HL-60/S4 treated with retinoic acid at 250 ng/mL for 4 days and 3 days (cell line): ENCODE measurements around the gene KLHDC8A.

ENCODE experiments used
- in situ Hi-C: fragments of 300-500 bp; cut with MboI; formaldehyde crosslinking; loops from 2 replicates; pipeline ENCODE4 v1.7.0; 2022; ENCODE audit warnings: low sequenced_read_pairs

The KLHDC8A gene

DNA sequence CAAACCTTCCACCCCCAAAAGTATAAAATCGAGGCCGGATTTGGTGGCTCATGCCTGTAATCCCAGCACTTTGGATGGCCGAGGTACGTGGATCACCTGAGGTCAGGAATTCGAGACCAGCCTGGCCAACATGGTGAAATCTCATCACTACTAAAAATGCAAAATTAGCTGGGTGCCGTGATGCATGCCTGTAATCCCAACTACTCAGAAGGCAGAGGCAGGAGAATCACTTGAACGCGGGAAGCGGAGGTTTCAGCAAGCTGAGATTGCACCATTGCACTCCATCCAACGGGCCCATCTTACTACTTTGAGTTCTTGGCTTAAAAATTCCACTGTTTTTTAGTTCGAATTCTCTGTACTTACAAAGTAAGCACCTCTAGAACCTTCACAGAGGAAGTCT lies 11.0 kb downstream of the KLHDC8A start:
- in situ Hi-C loops = no loop called here

DNA sequence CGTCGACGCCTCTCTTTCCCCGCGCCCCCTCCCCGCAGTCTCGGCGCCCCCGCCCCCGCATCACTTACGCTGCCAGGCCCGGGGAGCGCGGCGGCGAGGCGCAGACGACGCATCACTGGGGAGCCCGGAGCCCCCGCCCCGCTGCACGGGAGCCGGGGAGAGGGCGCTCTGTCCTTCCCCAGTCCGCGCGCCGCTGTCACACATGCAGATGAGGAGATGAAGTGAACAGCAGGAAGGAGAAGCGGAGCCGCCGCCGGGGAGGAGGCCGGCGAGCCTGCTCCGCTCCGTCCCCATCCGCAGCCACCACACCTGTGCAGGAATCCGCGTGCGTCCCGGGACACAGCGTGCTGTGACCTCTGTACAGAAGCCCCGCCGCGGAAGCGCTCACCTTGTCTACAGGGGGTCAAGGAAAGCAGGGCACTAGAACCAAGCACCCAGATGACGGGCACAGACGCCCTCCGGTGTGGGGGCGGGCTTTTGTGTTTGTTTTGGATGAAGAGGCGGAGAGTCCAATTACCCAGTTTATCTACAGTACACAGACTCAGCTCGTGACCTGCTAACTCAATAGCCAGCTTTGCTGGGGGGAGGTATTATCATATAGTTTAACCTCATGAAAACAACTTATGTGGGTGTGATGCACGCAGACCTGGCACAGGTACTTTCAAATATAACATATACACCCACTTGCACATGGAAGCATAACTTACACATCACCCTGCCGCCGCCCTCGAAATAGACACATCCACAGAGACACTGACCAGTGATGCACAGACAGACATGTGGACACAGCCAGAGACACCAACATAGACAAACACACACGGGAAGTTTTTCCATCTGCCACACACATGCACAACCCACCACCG lies 12.4 kb downstream of the KLHDC8A start:
- in situ Hi-C loops = no loop called here

DNA sequence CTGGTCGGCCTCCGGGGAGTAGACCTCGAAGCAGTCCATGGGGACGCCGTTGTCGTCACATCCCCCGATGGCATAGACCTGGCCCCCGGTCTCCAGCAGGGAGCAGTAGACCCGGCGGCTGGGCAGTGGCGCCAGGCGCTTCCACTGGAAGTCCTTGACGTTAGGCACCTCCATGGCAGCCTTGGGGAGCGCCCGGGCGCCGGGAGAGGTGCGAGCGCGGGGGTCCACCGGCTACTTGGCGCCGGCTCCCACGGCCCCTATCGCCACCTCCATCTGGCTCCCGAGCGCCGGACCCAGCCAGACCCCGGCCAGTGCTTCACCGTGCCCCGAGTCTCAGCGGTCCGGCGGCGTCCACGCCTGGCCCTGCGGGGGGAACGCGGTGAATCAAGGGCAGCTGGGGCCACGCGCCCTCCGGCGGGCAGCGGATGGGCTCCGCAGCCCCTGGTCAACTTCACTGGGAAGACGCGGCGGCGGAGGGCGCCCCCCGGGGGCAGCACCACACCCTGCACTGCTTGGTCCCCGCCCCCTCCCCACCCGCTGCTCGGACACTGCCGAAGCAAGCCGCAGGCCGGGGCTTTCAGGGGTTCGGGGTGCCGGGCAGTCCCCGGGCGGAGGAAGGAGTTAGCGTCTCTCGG lies 13.2 kb downstream of the KLHDC8A start:
- in situ Hi-C loops = no loop called here

DNA sequence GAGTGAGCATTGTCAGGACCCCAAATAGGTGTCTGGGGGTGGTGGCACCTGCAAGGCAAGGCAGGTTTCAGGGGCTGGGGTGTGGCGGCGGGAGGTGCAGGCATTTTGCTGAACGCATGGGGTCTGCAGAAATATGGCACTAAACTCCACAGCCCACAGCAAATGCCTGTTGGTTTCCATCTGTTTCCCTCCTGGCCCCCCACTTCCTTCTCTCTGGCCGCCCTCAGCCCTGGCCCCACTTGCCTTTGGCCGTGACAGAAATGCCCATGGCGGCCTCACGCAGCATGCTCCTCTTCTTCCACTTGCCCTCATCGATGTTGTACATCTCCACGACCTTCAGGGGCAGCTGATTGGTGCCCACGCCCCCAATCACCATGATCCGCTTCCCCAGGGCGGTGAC lies 13.7 kb downstream of the KLHDC8A start:
- in situ Hi-C loops = no loop called here

DNA sequence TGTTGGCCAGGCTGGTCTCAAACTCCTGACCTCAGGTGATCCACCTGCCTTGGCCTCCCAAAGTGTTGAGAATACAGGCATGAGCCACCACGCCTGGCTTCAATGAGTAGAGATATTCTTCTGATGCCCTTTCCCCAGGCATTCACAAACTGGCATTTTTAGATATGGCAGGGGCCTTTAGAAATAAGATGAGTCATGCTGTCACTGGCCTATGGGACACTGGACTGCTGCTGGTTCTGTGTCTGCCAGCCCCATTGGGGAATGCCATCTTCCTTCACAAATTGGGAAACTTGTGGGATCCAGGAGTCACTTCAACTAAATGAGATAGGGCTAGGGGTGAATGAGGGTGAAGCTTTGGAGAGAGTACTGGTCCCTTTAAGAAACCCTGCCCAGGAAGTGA lies 16.0 kb downstream of the KLHDC8A start:
- in situ Hi-C loops = no loop called here

DNA sequence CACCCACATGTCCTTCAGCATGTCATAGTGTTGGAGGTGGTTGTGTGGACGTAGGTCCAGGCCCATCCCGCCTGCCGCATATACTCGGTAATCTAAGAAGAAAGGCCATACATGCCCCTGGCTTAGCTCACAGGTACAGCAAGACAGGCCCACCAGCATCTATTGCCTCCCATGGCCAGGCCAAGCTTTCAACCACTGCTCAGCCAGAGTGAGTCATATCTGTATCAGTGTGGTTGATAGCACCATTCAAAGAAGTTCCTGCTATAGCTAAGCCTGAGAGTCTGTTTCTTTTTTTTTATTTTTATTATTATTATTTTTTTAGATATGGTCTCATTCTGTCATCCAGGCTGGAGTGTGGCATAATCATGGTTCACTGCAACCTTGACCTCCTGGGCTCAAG lies 17.0 kb downstream of the KLHDC8A start:
- in situ Hi-C loops = no loop called here

DNA sequence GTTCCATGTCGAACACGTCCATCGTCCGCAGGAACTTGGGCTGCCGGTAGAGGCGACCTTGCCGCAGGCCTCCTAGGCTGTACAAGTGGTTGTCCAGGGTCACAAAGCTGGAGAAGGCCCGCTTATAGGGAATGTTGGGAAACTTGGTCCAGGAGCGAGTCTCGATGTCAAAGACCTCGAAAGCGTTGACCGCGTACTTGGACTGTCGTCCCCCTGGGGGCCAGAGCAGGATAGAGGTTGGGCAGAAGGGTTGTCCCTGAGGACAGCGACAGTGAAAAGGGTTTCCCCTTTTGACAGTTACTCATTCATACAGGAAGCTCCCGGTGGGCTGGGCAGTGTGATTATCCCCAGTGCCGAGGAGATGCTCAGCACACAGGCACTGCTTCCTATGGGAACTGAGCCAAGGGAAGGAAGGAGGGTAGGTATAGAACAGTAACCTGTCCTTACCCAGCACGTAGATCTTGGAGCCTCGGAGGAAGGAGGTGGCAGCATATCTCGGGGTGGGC lies 17.5 kb downstream of the KLHDC8A start:
- in situ Hi-C loops = no loop called here

DNA sequence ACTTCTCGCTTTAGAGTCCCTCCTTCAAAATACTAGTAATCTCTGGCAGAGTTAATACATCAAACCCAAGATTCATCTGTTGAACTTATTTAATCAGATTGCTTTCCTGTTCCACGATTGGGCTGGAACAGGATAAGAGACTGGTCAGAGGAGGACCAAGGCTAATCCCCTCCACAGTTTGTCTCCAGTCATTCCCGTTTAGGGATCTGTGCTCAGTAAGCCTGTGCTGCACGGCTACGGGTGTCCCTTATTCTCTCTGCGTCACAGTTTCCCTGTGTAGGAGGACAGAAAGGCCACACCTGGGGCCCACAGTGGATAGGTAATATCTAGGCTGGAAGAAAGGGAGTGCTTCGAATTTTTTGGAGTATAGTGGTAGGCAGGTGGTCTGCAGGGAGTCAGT lies 18.7 kb downstream of the KLHDC8A start:
- in situ Hi-C loops = no loop called here

DNA sequence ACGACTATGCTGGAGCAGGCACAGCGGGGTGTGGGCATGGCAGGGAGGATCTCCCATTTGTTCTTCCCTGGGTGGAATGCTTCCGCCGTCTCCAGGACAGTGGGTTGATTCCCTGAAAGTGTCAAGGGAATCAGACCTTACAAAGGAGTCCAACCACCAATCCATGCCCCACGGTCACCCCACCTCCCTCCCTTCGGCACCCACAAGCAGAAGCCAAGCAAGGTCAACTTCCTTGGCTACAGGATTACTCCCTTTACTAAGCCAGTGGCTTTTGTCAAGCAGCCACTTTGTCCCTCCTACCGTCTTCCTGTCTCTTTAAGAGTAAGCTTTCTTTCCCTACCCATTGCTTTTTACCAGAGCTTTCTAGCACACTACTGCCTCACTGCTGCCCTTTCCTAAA lies 19.2 kb downstream of the KLHDC8A start:
- in situ Hi-C loops = no loop called here

DNA sequence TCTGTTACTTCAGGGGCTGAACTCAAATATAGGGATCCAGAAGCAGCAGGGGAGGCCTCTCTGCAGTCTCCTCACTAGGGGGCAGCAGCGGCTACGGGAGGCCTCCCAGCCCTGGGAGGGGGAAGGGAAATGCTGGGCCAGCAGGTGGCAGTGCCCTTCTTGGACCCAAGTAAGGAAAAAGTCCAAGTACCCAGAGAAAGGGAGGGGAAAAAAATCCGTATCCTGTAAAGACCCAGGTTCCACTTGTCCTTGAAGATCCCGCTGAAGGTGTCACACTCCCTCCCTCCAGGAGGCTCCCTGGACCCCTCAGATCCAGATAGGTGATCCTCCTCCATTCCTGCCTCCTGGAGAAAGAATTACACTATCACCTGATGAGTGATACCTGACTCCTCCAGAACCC lies 21.0 kb downstream of the KLHDC8A start:
- in situ Hi-C loops = no loop called here

DNA sequence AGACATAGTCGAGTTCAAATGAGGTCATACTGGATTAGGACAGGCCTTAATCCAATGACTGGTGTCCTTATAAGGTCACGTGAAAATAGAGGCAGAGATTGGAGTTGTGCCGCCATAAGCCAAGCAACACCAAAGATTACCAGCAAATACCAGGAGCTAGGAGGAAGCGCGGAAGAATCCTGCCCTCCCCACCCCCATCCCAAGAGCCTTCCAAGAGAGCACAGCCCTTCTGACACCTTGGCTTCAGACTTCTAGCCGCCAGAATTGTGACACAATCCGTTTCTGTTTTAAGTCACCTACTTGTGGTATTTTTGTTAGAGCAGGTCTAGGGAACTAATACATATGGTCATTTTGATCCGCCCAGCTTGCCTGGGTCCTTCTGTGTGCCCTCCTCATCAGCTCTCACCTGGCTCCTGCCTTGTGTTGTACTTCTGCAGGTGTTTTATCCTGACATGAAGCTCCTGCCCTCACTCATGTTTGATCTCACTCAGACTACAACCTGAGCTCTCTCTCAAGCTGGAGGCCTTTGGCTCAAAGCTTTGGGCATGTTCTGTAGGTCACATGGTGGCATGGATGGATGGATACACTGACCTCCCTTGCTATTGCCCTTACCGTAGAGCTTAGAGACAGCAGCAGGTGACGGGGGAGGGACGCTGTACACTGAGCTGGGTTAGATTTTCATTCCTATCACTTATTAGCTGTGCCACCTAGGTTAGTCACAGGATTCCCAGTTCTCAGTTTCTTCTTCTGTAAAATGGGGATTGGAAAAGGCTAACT lies 24.5 kb downstream of the KLHDC8A start:
- in situ Hi-C loops = no loop called here

DNA sequence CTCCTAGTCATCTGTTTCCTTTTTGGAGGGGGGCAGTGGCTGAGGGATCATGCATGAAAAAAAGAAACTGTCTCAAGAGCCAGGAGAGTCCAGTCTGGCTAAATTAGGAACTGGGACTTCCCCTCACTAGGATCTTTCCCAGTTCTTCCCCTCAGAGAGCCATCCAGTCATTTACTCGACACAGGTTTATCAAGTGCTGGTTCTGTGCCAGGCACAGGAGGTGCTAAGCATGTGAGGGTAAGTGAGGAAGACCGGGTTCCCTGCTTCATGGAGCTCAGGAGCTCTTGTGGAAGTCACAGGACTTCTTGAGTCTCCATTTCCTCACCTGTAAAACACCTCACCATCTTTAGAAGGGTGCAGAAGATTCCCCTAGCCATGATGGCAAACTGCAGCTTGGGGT lies 26.6 kb downstream of the KLHDC8A start:
- in situ Hi-C loops = no loop called here

DNA sequence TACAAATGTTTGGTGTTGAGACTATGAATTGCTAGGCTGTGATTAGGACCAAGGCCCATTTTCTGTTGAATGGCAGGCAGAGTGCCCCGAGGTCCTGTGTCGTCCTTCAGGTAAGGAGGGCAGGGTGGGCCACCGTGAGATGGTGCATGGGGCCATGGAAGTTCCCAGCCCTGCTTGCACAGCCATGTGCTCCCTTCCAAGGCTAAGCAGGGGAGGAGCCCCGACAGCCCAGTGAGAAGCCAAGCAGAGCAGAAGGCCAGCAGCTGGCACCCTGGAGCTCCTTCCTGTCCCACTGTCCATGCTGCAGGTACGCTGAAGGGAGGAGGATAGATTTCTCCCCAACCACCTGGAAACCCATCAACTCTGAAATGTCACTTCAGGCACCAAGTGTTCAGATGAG lies 27.0 kb downstream of the KLHDC8A start:
- in situ Hi-C loops = no loop called here

DNA sequence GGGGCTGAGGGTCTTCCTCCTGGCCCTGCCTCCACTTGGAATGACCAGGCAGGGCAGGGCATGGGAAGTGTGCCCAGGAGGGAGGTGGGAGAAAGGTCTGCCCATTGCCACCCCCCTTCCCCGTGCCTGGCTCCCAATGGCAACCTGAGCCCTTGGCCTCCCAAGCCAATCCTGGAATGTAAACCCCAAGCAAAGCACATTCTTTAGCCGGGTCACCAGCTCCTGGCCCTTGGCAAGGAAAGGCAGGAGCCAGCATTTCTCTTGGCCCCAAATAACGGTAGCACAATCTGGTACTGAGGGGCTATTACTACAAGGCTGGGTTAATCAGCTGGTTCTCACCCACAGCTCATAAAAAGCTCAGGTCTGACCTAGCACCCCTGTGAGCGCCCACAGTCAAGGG lies 28.2 kb downstream of the KLHDC8A start:
- in situ Hi-C loops = no loop called here

DNA sequence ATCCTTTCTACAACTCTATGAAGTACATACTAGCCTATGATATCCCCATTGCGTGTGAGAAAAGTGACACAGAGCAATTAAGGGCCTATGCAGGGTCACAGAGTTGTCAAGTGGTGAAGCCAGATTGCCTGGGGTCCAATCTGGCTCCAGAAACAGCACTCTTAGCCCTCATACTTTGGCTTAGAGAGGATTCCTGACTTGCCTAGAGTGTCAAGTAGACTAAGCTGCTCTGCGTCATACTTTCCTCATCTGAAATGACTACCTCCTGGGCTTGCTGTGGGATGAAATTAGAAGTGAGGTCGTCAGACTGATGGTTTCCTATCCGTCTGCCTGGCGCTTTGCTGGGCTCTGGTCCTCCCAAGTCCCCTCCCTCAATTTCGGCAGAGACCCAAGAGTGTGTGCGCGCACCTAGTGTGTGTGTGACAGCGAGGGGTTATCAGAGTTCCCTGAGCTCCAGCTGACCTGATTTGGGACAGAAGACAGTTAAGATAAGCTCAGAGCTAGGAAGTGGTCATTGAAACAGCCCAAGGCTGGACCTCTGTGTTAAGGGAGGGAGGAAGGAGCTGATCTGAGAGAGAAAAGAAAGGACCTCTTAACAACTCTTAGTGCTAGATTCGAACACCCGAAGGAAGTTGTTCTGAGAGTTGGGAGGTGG lies 29.8 kb downstream of the KLHDC8A start:
- in situ Hi-C loops = no loop called here

DNA sequence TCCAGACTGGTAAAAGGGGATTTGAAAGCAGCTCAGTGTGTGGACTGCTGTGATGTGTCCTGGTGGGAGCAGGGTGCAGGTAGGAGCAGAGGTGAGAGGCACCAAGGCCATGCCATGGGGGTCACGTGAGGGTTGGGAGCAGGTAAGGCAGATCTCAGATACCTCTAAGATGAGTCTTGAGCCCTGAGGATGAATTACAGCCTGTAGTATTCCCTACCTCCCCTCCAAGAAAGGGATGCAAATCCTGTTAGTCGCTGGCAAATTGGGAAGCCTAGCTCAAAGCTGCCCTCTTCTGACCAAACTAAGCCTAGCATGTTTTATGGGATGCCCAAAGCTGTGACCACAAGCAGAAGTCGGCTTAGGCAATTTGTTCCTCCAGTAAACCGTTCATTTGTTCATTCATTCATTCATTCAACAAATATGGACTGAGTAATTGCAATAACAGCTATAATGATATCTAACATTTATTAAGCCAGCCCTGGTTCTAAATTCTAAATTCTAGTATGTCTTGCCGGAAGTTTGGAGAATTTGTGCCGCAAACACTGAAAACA lies 31.3 kb downstream of the KLHDC8A start:
- in situ Hi-C loops = no loop called here

DNA sequence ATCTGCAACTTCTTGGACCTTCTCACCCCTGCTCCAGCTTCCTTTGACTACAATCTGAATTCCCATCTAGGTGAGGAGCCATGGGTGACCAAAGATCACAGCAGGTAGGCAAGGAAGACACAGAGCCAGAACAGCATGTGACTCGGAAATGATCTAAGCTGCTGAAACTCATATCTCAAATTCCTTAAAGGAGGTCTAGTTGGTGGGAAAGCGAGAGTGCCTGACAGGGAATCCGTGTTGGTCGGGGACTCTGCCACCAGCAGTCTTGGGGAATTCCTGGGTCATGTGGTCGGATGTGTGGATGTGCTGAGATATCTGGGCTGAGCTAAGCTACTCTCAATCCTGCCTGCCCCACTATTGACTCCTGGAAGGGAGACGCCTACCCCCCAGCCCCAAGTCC lies 31.9 kb downstream of the KLHDC8A start:
- in situ Hi-C loops = loop anchor here (5.0 kb wide), 1 partner anchor 37 kb away; no protein-coding TSS in a partner anchor

DNA sequence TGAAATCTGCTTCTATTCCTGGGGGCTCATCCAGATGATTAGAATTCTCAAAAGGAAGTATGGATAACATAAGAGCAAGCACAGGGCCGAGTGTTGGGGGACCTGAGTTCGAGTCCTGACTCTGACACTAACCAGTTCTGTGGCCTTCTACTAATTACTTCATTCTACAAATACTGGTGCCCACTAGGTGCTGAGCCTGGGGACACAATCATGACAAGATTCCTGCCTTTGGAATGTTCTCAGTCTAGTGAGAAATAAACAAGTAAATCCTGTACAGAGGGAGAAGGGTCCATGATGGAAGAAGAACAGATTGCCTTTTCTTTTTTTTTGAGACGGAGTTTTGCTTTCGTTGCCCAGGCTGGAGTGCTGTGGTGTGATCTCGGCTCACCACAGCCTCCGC lies 32.9 kb downstream of the KLHDC8A start:
- in situ Hi-C loops = loop anchor here (5.0 kb wide), 1 partner anchor 36 kb away; no protein-coding TSS in a partner anchor

DNA sequence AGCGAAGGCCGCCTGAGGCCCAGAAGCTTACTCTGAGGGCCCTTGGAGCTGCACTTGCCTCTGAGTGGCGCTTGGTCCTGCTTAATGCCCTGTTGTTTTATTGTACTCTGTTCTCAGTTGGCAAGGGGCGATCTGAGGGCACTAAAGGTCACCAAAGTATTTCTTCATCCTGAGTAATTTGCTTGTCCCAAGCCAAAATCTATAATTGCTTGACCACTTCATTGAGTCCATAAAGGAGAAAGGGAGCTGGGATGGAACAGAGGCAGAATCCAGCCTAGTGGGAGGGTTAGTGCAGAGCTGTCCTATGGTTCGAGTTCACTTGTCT lies 34.8 kb downstream of the KLHDC8A start:
- in situ Hi-C loops = loop anchor here (5.0 kb wide), 1 partner anchor 35 kb away; no protein-coding TSS in a partner anchor

DNA sequence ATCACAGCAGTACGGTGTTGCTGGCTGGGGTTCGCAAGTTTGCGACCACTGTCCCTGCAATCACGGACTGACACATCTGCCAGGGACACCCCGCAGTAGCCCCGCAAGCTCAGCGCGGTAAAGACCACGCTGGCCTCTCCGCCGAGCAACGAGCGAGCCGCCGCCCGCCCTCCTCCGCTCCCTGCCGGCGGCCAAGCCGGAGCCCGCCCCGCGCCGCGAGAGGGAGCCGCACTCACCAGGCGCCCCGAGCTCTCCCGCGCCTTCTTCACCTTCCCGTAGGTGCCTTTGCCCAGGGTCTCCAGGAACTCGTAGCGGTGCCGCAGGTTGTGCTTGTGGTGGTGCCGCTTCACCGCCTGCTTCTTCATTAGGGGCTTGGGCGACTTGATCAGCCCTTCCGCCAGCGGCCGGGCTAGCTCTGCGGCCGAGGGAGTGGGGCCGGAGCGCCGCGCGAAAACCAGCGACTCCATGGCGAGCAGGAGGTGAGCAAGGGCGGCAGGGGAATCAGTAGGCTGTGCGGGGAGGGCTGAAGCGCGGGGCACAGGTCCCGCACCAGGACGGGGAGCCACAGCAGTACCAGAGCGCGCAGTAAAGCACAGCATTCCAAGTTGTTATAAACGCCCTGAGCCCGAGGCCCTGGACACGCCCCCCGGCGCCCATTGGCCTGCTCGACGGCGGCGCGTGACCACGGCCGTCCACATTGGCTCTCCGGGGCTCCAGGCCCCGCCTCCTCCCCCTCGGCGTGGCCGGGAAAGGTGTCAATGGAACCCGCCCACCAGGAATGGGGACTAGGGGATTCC lies 35.4 kb downstream of the KLHDC8A start, which contains the start of gene NUAK2:
TSS of gene NUAK2 (minus strand) at position 584 of the 797 bp plus-strand sequence. CDS start at position 467, 117 bp downstream.
- in situ Hi-C loops = loop anchor here (5.0 kb wide), 1 partner anchor 34 kb away; no protein-coding TSS in a partner anchor
